ENCODE data around the gene GOLGA8M.
"Not testable (repeated sequence)": the region's sequence is repeated elsewhere in the genome, so short reads cannot be mapped to it uniquely, and the experiment has no call there.

The GOLGA8M gene, protein sequence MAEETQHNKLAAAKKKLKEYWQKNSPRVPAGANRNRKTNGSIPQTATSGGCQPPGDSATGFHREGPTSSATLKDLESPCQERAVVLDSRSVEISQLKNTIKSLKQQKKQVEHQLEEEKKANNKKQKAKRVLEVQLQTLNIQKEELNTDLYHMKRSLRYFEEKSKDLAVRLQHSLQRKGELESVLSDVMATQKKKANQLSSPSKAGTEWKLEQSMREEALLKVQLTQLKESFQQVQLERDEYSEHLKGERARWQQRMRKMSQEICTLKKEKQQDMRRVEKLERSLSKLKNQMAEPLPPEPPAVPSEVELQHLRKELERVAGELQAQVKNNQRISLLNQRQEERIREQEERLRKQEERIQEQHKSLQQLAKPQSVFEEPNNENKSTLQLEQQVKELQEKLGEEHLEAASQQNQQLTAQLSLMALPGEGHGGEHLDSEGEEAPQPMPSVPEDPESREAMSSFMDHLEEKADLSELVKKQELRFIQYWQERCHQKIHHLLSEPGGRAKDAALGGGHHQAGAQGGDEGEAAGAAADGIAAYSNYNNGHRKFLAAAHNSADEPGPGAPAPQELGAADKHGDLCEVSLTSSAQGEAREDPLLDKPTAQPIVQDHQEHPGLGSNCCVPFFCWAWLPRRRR

DNA sequence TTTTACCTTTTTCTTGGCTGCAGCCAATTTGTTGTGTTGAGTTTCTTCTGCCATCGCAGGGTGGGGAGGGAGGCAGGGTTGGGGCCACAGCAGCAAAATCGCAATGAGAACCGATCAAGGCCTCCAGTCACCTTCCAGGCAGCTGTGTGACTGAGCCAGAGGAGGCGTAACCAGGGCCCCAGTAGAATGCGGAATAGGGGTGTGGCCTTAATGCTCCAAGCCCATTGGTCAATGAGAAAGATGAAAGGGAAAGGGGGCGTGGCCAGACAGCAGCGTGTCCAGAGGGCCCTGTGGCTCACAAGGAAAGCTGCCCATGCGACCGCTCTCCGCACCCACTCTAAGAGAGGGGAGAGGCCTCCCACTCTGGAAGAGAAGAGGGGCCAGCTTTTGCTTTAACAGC, at the start of gene GOLGA8M:
Gene GOLGA8M, minus strand, starts transcription at position 152 of the 400 bp plus-strand sequence. Its CDS starts 98 bp downstream, at position 54.
- POLR2A ChIA-PET; CTCF ChIA-PET; DNase-seq (ENCODE audit: extremely low spot score): not testable (repeated sequence)

DNA sequence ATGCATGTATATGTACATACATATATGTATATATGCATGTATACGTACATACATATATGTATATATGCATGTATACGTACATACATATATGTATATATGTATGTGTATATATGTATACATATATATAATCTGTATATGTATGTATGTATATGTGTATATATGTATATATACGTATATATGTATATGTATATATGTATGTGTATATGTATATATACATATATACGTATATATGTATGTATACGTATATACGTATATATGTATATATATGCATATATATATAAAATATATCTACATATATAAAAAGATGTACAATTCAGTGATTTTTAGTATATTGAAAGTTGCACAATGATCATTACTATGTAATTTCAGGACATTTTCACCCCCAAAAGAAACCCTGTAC, 30.7 kb upstream of the GOLGA8M start:
- CTCF ChIA-PET; DNase-seq (ENCODE audit: extremely low spot score); POLR2A ChIA-PET: not testable (repeated sequence)

DNA sequence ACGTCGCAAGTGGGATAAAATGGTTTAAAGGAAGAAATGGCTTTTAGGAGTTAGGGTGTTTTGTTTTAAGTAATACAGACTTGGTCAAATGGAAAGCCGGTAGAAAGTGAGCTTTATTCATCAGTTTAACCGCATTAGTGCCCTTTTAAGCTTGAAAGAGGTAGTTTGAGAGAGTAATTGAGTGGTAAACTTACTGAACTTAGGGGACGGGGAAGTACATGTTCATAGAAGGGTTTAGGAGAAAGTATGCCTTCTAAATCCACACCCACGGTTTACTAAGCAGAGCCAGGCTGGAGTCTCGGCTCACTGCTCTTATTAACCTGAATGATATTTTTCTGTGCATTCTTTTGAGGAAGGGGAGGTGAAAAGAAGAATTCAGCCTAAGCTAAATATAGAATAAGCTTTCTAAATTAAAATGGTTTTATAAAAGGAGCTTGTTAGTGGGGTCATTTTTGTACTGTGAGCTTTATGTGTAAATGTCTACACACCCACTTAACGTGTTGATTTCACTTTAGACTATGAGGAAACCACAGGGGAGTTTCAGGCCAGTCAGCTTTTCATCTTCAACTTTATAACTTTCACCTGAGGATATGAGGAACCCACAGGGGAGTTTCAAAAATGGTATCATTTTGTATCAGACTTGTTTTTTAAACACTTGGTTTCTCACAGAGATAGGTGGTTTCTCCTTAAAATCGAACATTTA, 26.5 kb upstream of the GOLGA8M start:
- CTCF ChIA-PET; DNase-seq (ENCODE audit: extremely low spot score); POLR2A ChIA-PET: not testable (repeated sequence)

DNA sequence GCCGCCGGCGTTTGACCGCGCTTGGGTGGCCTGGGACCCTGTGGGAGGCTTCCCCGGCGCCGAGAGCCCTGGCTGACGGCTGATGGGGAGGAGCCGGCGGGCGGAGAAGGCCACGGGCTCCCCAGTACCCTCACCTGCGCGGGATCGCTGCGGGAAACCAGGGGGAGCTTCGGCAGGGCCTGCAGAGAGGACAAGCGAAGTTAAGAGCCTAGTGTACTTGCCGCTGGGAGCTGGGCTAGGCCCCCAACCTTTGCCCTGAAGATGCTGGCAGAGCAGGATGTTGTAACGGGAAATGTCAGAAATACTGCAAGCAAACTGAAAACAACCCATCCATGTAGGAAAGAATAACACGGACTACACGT, 26.0 kb upstream of the GOLGA8M start:
- CTCF ChIA-PET; POLR2A ChIA-PET; DNase-seq (ENCODE audit: extremely low spot score): not testable (repeated sequence)

DNA sequence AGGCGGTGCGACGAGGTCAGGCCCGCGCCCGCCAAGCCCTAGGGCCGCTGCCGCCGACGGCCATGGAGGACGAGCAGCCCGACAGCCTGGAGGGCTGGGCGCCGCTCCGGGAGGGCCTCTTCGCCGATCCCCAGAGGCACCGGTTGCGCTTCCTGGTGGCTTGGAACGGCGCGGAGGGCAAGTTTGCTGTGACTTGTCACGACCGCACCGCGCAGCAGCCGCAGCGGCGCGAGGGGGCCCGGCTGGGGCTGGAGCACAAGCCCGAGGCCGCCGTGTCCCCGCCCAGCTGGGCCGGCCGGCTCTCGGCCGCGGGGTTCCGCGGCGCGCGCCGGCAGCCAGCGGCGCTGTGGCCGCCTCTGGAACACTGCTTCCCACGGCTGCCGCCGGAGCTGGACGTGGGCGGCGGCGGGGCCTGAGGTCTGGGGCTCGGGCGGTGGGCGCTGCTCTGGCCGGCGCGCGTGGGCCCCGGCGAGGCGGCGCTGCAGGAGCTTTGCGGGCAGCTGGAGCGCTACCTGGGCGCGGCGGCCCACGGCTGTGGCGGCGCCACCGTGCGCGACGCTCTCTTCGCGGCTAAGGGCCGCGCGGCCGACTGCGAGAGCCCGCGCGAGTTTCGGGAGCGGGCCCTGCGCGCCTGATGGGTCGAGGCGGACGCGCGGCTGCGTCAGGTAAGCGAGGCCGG, 25.4 kb upstream of the GOLGA8M start:
- POLR2A ChIA-PET; DNase-seq (ENCODE audit: extremely low spot score); CTCF ChIA-PET: not testable (repeated sequence)

DNA sequence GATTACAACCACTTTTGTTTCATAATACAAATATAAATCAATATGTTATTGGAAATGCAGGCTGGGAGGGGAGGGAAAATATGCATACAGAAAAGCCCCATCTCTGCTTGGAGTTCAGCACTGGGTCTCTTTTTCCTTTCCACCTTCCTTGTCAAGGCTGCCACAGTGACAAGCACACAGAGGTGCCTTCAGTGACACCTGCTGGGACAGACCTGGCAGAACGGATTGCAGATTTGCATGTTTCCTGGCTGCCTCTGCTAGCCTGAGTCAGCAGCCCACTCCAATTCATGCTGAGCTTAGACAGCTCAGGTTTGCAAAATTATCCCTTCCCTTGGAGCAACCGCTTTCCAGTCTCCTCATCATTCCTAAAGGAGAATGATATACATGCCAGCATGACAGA, 15.8 kb upstream of the GOLGA8M start:
- CTCF ChIA-PET; POLR2A ChIA-PET; DNase-seq (ENCODE audit: extremely low spot score): not testable (repeated sequence)

DNA sequence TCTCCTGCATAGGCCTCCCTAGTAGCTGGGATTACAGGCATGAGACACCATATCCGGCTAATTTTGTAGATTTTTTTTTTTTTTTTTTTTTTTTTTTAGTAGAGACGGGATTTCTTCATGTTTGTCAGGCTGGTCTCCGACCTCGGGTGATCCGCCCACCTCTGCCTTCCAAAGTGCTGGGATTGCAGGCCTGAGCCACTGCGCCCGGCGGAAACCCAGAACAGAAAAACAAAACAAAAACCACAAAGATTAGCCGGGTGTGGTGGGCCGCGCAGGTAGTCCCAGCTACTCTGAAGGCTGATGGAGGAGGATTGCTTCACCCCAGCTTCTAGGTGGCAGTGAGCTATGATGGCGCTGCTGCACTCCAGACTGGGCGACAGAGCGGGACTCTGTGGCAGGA, 14.8 kb upstream of the GOLGA8M start:
- POLR2A ChIA-PET; CTCF ChIA-PET; DNase-seq (ENCODE audit: extremely low spot score): not testable (repeated sequence)

DNA sequence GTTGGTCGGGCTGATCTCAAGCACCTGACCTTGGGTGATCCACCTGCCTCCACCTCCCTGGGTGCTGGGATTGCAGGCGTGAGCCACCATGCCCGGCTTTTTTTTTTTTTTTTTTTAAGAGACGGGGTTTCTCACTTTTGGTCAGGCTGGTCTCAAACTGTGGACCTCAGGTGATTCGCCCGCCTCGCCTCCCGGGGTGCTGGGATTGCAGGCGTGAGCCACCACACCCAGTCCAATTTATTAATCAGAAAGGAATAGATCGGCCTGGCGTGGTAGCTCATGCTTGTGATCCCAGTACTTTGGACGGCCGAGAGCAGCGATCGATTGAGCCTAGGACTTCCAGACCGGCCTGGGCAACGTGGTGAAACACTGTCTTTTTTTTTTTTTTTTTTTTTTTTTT, 13.9 kb upstream of the GOLGA8M start:
- no peak for DNase-seq (ENCODE audit: extremely low spot score)
- TF ChIP-seq LEF1 (IDR thresholded peaks at IDR 0.05; ENCODE audit: borderline replicate concordance) (no peak), TARDBP (IDR thresholded peaks at IDR 0.05) (no peak), FOXM1 (IDR thresholded peaks at IDR 0.05; ENCODE audit: borderline replicate concordance) (no peak), CTBP1 (IDR thresholded peaks at IDR 0.05; ENCODE audit: borderline replicate concordance) (no peak), FOXK2 (IDR thresholded peaks at IDR 0.05) (no peak), ZNF384 (IDR thresholded peaks at IDR 0.05) (no peak), BHLHE40 (IDR thresholded peaks at IDR 0.05; ENCODE audit: borderline replicate concordance) (no peak), HDGF (IDR thresholded peaks at IDR 0.05; ENCODE audit: borderline replicate concordance) (no peak), NFRKB (IDR thresholded peaks at IDR 0.05) (no peak), SP1 (IDR thresholded peaks at IDR 0.05) (no peak)
- TF ChIP-seq, protein P1, sequence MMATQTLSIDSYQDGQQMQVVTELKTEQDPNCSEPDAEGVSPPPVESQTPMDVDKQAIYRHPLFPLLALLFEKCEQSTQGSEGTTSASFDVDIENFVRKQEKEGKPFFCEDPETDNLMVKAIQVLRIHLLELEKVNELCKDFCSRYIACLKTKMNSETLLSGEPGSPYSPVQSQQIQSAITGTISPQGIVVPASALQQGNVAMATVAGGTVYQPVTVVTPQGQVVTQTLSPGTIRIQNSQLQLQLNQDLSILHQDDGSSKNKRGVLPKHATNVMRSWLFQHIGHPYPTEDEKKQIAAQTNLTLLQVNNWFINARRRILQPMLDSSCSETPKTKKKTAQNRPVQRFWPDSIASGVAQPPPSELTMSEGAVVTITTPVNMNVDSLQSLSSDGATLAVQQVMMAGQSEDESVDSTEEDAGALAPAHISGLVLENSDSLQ (IDR thresholded peaks at IDR 0.05) = no peak
- POLR2A ChIA-PET = no interaction called here
- CTCF ChIA-PET = no interaction called here

DNA sequence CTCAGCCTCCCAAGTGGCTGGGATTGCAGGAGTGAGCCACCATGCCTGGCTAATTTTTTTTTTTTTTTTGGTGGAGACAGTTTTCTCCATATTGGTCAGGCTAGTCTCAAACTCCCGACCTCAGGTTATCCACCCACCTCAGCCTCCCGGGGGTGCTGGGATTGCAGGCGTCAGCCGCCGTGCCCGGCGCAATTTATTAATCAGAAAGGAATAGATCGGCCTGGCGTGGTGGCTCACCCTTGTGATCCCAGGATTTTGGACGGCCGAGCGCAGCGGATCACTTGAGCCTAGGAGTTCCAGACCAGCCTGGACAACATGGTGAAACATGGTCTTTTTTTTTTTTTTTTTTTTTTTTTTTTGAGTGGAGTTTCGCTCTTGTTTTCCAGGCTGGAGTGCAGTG, 13.3 kb upstream of the GOLGA8M start:
- ChIA-PET CTCF (no interaction called here), POLR2A (no interaction called here)
- TF ChIP-seq ELF4 (IDR thresholded peaks at IDR 0.05) (no peak), LEF1 (IDR thresholded peaks at IDR 0.05; ENCODE audit: borderline replicate concordance) (no peak)
- no peak for DNase-seq (ENCODE audit: extremely low spot score)

DNA sequence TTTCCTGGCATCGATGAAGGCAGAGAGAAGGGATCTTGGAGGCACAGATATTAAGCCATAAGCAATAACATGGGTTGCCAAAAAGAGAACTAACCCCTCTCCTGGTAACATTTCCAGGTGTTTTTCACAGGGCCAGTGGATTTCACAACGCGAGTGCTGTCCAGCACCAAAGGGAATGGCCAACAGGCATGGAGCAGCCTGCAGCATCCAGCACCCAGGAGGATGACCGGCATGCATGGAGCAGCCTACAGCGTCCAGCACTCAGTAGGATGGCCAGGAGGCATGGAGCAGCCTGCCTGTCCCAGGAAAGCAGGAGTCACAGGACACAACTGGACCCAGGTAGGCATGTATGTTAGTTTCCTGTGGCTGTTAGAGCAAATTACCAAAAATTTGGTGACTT, 11.8 kb upstream of the GOLGA8M start:
- CTCF ChIA-PET = not testable (repeated sequence)

DNA sequence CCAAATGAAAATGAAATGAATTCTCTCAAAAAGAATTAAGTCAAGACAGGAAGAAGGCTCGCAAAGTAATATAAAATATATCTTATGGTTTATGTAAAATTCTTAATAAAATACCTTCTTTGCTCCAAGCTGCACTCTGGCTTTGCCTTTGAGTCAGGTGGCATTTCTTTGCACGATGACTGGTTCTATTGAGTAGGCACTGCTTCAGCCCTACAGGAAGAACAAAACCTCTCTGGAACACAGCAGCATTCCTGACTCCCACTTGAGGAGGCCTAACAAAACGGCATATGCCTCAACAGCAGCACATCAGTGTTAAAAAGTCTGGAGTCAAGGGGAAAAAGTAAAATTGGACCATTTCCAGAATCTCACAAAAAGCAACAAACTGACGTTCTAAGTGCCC, 7.4 kb upstream of the GOLGA8M start:
- CTCF ChIA-PET; POLR2A ChIA-PET; DNase-seq (ENCODE audit: extremely low spot score): not testable (repeated sequence)

More for the DNA sequence above, 11.8 kb upstream of the GOLGA8M start:
- DNase-seq (ENCODE audit: extremely low spot score); POLR2A ChIA-PET: not testable (repeated sequence)

DNA sequence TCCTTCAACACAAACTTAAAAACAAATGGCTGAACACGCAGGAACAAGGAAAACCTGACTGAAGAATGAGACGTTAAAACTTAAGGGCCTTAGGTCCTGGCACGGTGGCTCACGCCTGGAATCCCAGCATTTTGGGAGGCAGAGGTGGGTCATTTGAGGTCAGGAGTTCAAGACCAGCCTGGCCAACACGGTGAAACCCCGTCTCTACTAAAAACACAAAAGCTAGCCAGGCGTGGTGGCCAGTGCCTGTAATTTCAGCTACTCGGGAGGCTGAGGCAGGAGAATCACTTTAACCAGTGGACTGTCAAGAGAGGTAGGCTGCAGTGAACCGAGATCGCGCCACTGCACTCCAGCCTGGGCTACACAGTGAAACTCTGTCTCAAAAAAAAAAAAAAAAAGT, 6.4 kb upstream of the GOLGA8M start:
- POLR2A ChIA-PET; DNase-seq (ENCODE audit: extremely low spot score); CTCF ChIA-PET: not testable (repeated sequence)

DNA sequence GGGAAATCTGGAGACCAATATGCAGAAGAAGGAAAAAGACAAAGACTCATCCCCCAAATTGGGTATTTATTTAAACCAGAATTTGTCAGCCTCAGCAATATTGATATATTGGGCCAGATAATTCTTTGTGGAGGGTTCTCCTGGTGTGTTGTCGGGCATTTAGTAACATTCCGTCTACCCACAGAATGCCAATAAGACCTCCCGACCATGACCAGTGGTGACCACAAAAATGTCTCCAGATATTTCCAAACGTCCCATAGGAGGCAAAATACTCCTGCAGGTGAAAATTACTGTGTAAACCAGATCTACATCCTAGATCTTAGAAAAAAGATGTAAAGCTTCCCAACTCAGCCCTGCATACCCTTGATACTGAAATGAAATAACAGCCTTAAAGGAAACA, 2.0 kb upstream of the GOLGA8M start:
- DNase-seq (ENCODE audit: extremely low spot score); CTCF ChIA-PET; POLR2A ChIA-PET: not testable (repeated sequence)

DNA sequence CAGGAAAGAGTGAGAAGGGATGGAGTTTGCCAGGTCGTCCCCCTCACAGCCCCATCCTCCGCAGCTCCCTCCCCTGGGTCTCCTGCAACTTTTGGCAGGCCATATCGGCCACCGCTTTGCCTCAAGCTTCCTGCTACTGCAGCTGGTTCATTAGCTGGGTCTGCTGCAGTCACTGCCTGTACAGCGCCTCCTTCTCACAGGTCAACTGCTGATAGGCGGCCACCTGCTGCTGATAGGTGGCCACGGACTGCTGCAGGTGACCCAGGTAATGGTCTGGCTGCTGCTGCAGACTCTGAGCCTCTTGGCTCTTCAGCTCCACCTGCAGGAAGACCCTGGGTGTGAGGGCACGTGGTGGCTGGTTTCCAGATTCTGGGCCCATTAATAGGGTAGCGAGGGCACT, 8.3 kb downstream of the GOLGA8M start:
- DNase-seq (ENCODE audit: extremely low spot score); POLR2A ChIA-PET; CTCF ChIA-PET: not testable (repeated sequence)

DNA sequence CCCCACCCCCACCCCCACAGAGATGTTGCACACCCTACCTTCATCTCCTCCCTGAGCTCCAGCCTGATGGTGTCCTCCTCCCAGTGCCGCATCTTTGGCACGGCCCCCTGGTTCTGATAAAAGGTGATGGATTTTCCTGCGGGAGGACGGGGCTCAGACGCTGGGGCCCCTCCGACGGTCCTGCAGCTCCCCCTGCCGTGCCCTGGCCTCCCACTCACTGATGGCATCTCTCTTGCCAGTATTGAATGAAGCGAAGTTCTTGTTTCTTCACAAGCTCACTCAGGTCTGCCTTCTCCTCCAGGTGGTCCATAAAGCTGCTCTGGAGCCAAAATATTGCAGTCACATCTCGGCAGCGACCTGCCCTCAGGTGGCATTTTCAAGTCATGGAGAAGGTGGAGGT, 9.8 kb downstream of the GOLGA8M start:
- DNase-seq (ENCODE audit: extremely low spot score); POLR2A ChIA-PET; CTCF ChIA-PET: not testable (repeated sequence)

Data from HEK293T (cell line).